Colon (tissue), 2 donors: ENCODE results near the gene TTYH1.
"Not testable (repeated sequence)": the region's sequence is repeated elsewhere in the genome, so short reads cannot be mapped to it uniquely, and the experiment has no call there.

Experiments used
- FAIRE-seq: peaks from 2 replicates; lab custom pipeline; 2012; peaks lifted over from hg19 to GRCh38; lab: Jason Lieb, UNC
- donor health status: control.
- donor health status: control.

Gene TTYH1

GRCh38 chr19:54415208-54415900 lies at the start of gene TTYH1:
Gene TTYH1, plus strand, starts transcription at chr19:54415464. Its CDS starts 89 bp downstream, at chr19:54415553.
- no peak for FAIRE-seq

- FAIRE-seq: not testable (repeated sequence)
These were observed 49.5 kb upstream of the TTYH1 start for GRCh38 chr19:54365798-54366197.

- no peak for FAIRE-seq
These were observed 48.5 kb upstream of the TTYH1 start for GRCh38 chr19:54366811-54367210.

- FAIRE-seq: no peak
These were observed 46.1 kb upstream of the TTYH1 start for GRCh38 chr19:54369082-54369687.

- FAIRE-seq: not testable (repeated sequence)
These were observed 45.4 kb upstream of the TTYH1 start for GRCh38 chr19:54369688-54370433.

GRCh38 chr19:54370434-54370796 lies 44.8 kb upstream of the TTYH1 start:
- FAIRE-seq: not testable (repeated sequence)

- not testable (repeated sequence) for FAIRE-seq
These were observed 43.8 kb upstream of the TTYH1 start for GRCh38 chr19:54371453-54371852.

- FAIRE-seq: no peak
These were observed 41.3 kb upstream of the TTYH1 start for GRCh38 chr19:54373781-54374631.

GRCh38 chr19:54375181-54375938 lies 39.9 kb upstream of the TTYH1 start:
- FAIRE-seq: not testable (repeated sequence)

GRCh38 chr19:54376610-54377285 lies 38.5 kb upstream of the TTYH1 start:
- no peak for FAIRE-seq

- FAIRE-seq: no peak
These were observed 36.0 kb upstream of the TTYH1 start for GRCh38 chr19:54379187-54379678.

- no peak for FAIRE-seq
These were observed 34.4 kb upstream of the TTYH1 start for GRCh38 chr19:54380897-54381296.

- FAIRE-seq: not testable (repeated sequence)
These were observed 33.2 kb upstream of the TTYH1 start for GRCh38 chr19:54382041-54382440.

GRCh38 chr19:54383330-54383729 lies 31.9 kb upstream of the TTYH1 start:
- no peak for FAIRE-seq

GRCh38 chr19:54387991-54388801 lies 27.1 kb upstream of the TTYH1 start:
- no peak for FAIRE-seq

GRCh38 chr19:54388802-54389139 lies 26.5 kb upstream of the TTYH1 start:
- FAIRE-seq: no peak

- FAIRE-seq: no peak
These were observed 25.7 kb upstream of the TTYH1 start for GRCh38 chr19:54389553-54389952.

- no peak for FAIRE-seq
These were observed 24.2 kb upstream of the TTYH1 start for GRCh38 chr19:54390942-54391577.

- FAIRE-seq: no peak
These were observed 23.6 kb upstream of the TTYH1 start for GRCh38 chr19:54391589-54392061.
